H1 (cell line): ENCODE results near the gene ATAD3B. TPM values are rescaled to one million over a fixed set of nuclear protein-coding genes. Genes with fewer than 3 reads are reported as not detected.

Experiments used
- CTCF ChIA-PET: fragments of 300-600 bp; sonication (Branson Sonifier 250); formaldehyde crosslinking; loops from one replicate; lab custom pipeline; 2021; ENCODE audit not compliant: partially characterized antibody; lab: Charles Lee
- POLR2A ChIA-PET: fragments of 300-600 bp; sonication (Branson Sonifier 250); formaldehyde crosslinking; loops from one replicate; lab custom pipeline; 2021; ENCODE audit warnings: inconsistent platforms; ENCODE audit not compliant: partially characterized antibody; lab: Charles Lee
- DNase-seq, 2 experiments: peaks; one replicate each; pipeline versions ENCODE4 v3.0.0 to v3.0.0-alpha.2; 2010 to 2022; ENCODE audit warnings: low spot score in 2 of 2, low read depth in 1 of 2, mixed read lengths in 1 of 2
- FAIRE-seq: peaks from 2 replicates; lab custom pipeline; 2011; peaks lifted over from hg19 to GRCh38; lab: Jason Lieb, UNC
- H2AFZ ChIP-seq: 2 replicates; pipeline ENCODE4 v1.8.1; 2012; ENCODE audit warnings: low read length, inconsistent platforms
- H2AK5ac ChIP-seq: 2 replicates; pipeline ENCODE4 v1.6.1; 2013; ENCODE audit warnings: low read depth, low read length
- H2BK120ac ChIP-seq: replicated peaks from 2 replicates; pipeline ENCODE3; 2013; ENCODE audit warnings: low read depth, low read length, inconsistent platforms
- H2BK12ac ChIP-seq: 2 replicates; pipeline ENCODE4 v1.6.1; 2013; ENCODE audit warnings: low read depth, low read length
- H2BK15ac ChIP-seq: 2 replicates; pipeline ENCODE4 v1.6.1; 2013; ENCODE audit warnings: low read length
- H2BK20ac ChIP-seq: 2 replicates; pipeline ENCODE4 v1.6.1; 2013; ENCODE audit warnings: low read length
- H2BK5ac ChIP-seq: 2 replicates; pipeline ENCODE4 v1.6.1; 2013; ENCODE audit warnings: low read depth, low read length
- H3K14ac ChIP-seq: 2 replicates; pipeline ENCODE4 v1.6.1; 2013; ENCODE audit warnings: inconsistent platforms; ENCODE audit not compliant: insufficient read length
- H3K18ac ChIP-seq: 2 replicates; pipeline ENCODE4 v1.6.1; 2013; ENCODE audit warnings: low read length; ENCODE audit errors: extremely low read depth
- H3K23ac ChIP-seq: 2 replicates; pipeline ENCODE4 v1.6.1; 2013; ENCODE audit warnings: inconsistent platforms; ENCODE audit not compliant: insufficient read length
- H3K23me2 ChIP-seq: 2 replicates; pipeline ENCODE4 v1.6.1; 2013; ENCODE audit warnings: low read depth, low read length
- H3K27ac ChIP-seq: 2 replicates; pipeline ENCODE4 v1.6.1; 2011; ENCODE audit warnings: low read depth, low read length, inconsistent platforms
- H3K27me3 ChIP-seq, 4 experiments: replicated peaks in 1 of 4; 1 replicate in 1 of 4; 2 replicates in 3 of 4; pipeline versions ENCODE4 v1.6.1 to v1.8.1; 2011 to 2013; ENCODE audit warnings: low read length in 3 of 4, mild to moderate bottlenecking in 3 of 4, inconsistent platforms in 2 of 4, mixed read lengths in 2 of 4, moderate library complexity in 1 of 4; ENCODE audit not compliant: control insufficient read depth in 3 of 4, insufficient read depth in 3 of 4; ENCODE audit errors: extremely low read depth in 1 of 4
- H3K36me3 ChIP-seq, 4 experiments: 2 replicates each; pipeline versions ENCODE4 v1.6.1 to v1.8.1; 2011 to 2013; ENCODE audit warnings: mild to moderate bottlenecking in 4 of 4, low read length in 3 of 4, moderate library complexity in 2 of 4, control low read depth in 1 of 4, inconsistent platforms in 1 of 4; ENCODE audit not compliant: insufficient read depth in 4 of 4, control insufficient read depth in 2 of 4
- H3K4ac ChIP-seq: replicated peaks from 2 replicates; pipeline ENCODE3; 2013; ENCODE audit warnings: low read length, low read depth, mixed read lengths, inconsistent platforms; ENCODE audit not compliant: insufficient read length
- H3K4me1 ChIP-seq, 4 experiments: replicated peaks in 1 of 4; 1 replicate in 1 of 4; 2 replicates in 3 of 4; pipeline versions ENCODE4 v1.6.1 to v1.8.1; 2011 to 2013; ENCODE audit warnings: low read length in 3 of 4, inconsistent platforms in 2 of 4, mixed read lengths in 1 of 4; ENCODE audit not compliant: insufficient read depth in 4 of 4, control insufficient read depth in 3 of 4
- H3K4me2 ChIP-seq, 2 experiments: 2 replicates each; pipeline versions ENCODE4 v1.6.1 to v1.8.1; 2011 to 2013; ENCODE audit warnings: low read depth in 2 of 2, low read length in 2 of 2, control low read depth in 1 of 2, inconsistent platforms in 1 of 2, mild to moderate bottlenecking in 1 of 2; ENCODE audit not compliant: insufficient read depth in 1 of 2
- H3K4me3 ChIP-seq, 4 experiments: fragments of 200-600, 300-600 bp in 1 of 4; sonication (generic), shearing (Covaris generic), sonication (Bioruptor Twin) in 1 of 4; 2 replicates each; pipeline versions ENCODE4 v1.5.1 to v1.8.1; 2011 to 2016; ENCODE audit warnings: low read length in 4 of 4, low read depth in 3 of 4, control low read depth in 2 of 4, inconsistent platforms in 2 of 4, mild to moderate bottlenecking in 2 of 4, mixed read lengths in 1 of 4, moderate library complexity in 1 of 4; ENCODE audit not compliant: insufficient read depth in 2 of 4; ENCODE audit errors: extremely low read depth in 1 of 4
- H3K56ac ChIP-seq: replicated peaks from 2 replicates; pipeline ENCODE3; 2013; ENCODE audit warnings: low read depth, mild to moderate bottlenecking, mixed read lengths, low read length, inconsistent platforms; ENCODE audit not compliant: insufficient read length
- H3K79me1 ChIP-seq: 2 replicates; pipeline ENCODE4 v1.6.1; 2013; ENCODE audit warnings: low read depth, low read length, control low read depth
- H3K79me2 ChIP-seq, 2 experiments: 2 replicates each; pipeline versions ENCODE4 v1.6.1 to v1.8.1; 2012 to 2013; ENCODE audit warnings: low read length in 2 of 2, mild to moderate bottlenecking in 2 of 2, inconsistent platforms in 1 of 2; ENCODE audit not compliant: insufficient read depth in 2 of 2, control insufficient read depth in 1 of 2
- H3K9ac ChIP-seq, 4 experiments: replicated peaks in 1 of 4; 1 replicate in 1 of 4; 2 replicates in 3 of 4; pipeline versions ENCODE4 v1.6.1 to v1.8.1; 2011 to 2013; ENCODE audit warnings: low read depth in 3 of 4, low read length in 3 of 4, control low read depth in 2 of 4, mild to moderate bottlenecking in 2 of 4, moderate library complexity in 2 of 4, inconsistent platforms in 1 of 4; ENCODE audit errors: extremely low read depth in 1 of 4
- H3K9me3 ChIP-seq, 2 experiments: 2 replicates each; pipeline versions ENCODE4 v1.6.1 to v1.8.1; 2012 to 2013; ENCODE audit warnings: mild to moderate bottlenecking in 2 of 2, moderate library complexity in 2 of 2, control low read depth in 1 of 2, inconsistent platforms in 1 of 2, low read depth in 1 of 2, low read length in 1 of 2, mixed read lengths in 1 of 2; ENCODE audit not compliant: insufficient read depth in 2 of 2
- H4K20me1 ChIP-seq, 2 experiments: replicated peaks in 1 of 2; 2 replicates each; pipeline versions ENCODE3 to v1.8.1; 2011 to 2013; ENCODE audit warnings: inconsistent platforms in 2 of 2, low read length in 2 of 2, mild to moderate bottlenecking in 1 of 2; ENCODE audit not compliant: insufficient read depth in 2 of 2, control insufficient read depth in 1 of 2
- H4K5ac ChIP-seq: 2 replicates; pipeline ENCODE4 v1.6.1; 2013; ENCODE audit warnings: low read length, low read depth, mixed read lengths, inconsistent platforms; ENCODE audit not compliant: insufficient read length
- H4K8ac ChIP-seq: 2 replicates; pipeline ENCODE4 v1.8.0; 2013; ENCODE audit warnings: mild to moderate bottlenecking, moderate library complexity, low read length, inconsistent platforms; ENCODE audit not compliant: insufficient read depth; ENCODE audit errors: extremely low read depth
- H4K91ac ChIP-seq: replicated peaks from 2 replicates; pipeline ENCODE3; 2013; ENCODE audit warnings: low read length, mixed read lengths, inconsistent platforms; ENCODE audit not compliant: insufficient read length
- BACH1 ChIP-seq: IDR thresholded peaks from 2 replicates; pipeline ENCODE4 v1.6.1; 2012; ENCODE audit warnings: low read length, improper control_type of control experiment
- EP300 ChIP-seq, 2 experiments: IDR thresholded peaks; 1 replicate in 1 of 2; 2 replicates in 1 of 2; pipeline ENCODE4 v1.6.1; 2011 to 2012; ENCODE audit warnings: low read depth in 2 of 2, low read length in 2 of 2, mild to moderate bottlenecking in 2 of 2, borderline replicate concordance in 1 of 2, inconsistent platforms in 1 of 2, moderate library complexity in 1 of 2
- FOSL1 ChIP-seq: IDR thresholded peaks from 2 replicates; pipeline ENCODE4 v1.6.1; 2011; ENCODE audit warnings: mild to moderate bottlenecking, low read depth, low read length, moderate library complexity; ENCODE audit not compliant: insufficient read depth
- KDM4A ChIP-seq: IDR thresholded peaks from one replicate; pipeline ENCODE4 v1.7.1; 2012; ENCODE audit warnings: low read depth, mild to moderate bottlenecking, moderate library complexity, low read length, inconsistent platforms; ENCODE audit not compliant: severe bottlenecking
- NRF1 ChIP-seq: IDR thresholded peaks from 2 replicates; pipeline ENCODE4 v1.6.1; 2011; ENCODE audit warnings: mild to moderate bottlenecking, low read depth, low read length, improper control_type of control experiment
- PHF8 ChIP-seq: fragments of 200-600 bp; sonication (generic); conservative IDR thresholded peaks from 2 replicates; pipeline ENCODE4 v1.7.1; 2012; ENCODE audit warnings: low read depth, mild to moderate bottlenecking, inconsistent platforms, low read length, moderate library complexity
- POLR2A ChIP-seq, 2 experiments: IDR thresholded peaks; 1 replicate in 1 of 2; 2 replicates in 1 of 2; pipeline ENCODE4 v1.6.1; 2011; ENCODE audit warnings: low read depth in 2 of 2, low read length in 2 of 2, mild to moderate bottlenecking in 2 of 2; ENCODE audit errors: control extremely low read depth in 1 of 2
- RAD21 ChIP-seq, 2 experiments: IDR thresholded peaks in 1 of 2; conservative IDR thresholded peaks in 1 of 2; 2 replicates each; pipeline ENCODE4 v1.6.1; 2011; ENCODE audit warnings: low read depth in 2 of 2, low read length in 2 of 2, improper control_type of control experiment in 1 of 2, inconsistent platforms in 1 of 2, mild to moderate bottlenecking in 1 of 2, moderate library complexity in 1 of 2
- SIN3A ChIP-seq, 2 experiments: IDR thresholded peaks in 1 of 2; conservative IDR thresholded peaks in 1 of 2; 2 replicates each; pipeline ENCODE4 v1.6.1; 2011 to 2012; ENCODE audit warnings: low read length in 2 of 2, improper control_type of control experiment in 1 of 2, low read depth in 1 of 2, mild to moderate bottlenecking in 1 of 2
- SP4 ChIP-seq: IDR thresholded peaks from 2 replicates; pipeline ENCODE4 v1.6.1; 2012; ENCODE audit warnings: low read length, inconsistent platforms
- SRF ChIP-seq: IDR thresholded peaks from 2 replicates; pipeline ENCODE4 v1.6.1; 2011; ENCODE audit warnings: mild to moderate bottlenecking, low read depth, low read length, moderate library complexity
- WGBS, 2 experiments: shearing (Covaris generic) in 1 of 2; methylation state at CpG; one replicate each; pipeline versions ENCODE4 v1.1.6 to v1.1.7; 2013 to 2015; ENCODE audit warnings: low lambda C conversion rate in 2 of 2, mixed read lengths in 2 of 2, inconsistent platforms in 1 of 2, low coverage in 1 of 2, missing lambda C conversion rate in 1 of 2; ENCODE audit not compliant: insufficient replicate concordance in 2 of 2, insufficient coverage in 1 of 2, insufficient read length in 1 of 2; ENCODE audit errors: extremely low coverage in 1 of 2, missing lambda C conversion rate in 1 of 2; 5-methylcytosine and 5-hydroxymethylcytosine counted together
- polyA plus RNA-seq, 7 experiments: library from polyadenylated mRNA; depleted of rRNA in 3 of 7; stranded (reverse) in 5 of 7; unstranded in 2 of 7; fragments of >200 nt in 5 of 7; fragments of 200-250 nt in 2 of 7; gene quantifications; 1 replicate in 5 of 7; 2 replicates in 1 of 7; 4 replicates in 1 of 7; pipeline versions ENCODE4 v1.2.1 to v1.2.3, GENCODE V29; 2011 to 2013; ENCODE audit warnings: missing spikeins in 2 of 7, mixed read lengths in 2 of 7
- total RNA-seq: library from RNA; stranded (reverse); fragmentation: NEBNext Ultra II Directional; extraction: Animal tissue kit (Norgen Biotek cat#: 25700); gene quantifications from 2 replicates; pipeline ENCODE4 v1.2.1, GENCODE V29; 2021

ATAD3B gene
- total and polyA plus RNA-seq, 2 of the 8 experiments (the other 6 are each of a cell fraction or from before 2014, with no cell fraction given): 31.3 to 63.0 TPM

GRCh38 chr1:1511533-1512285, 40.1 kb downstream of the ATAD3B start, which contains the start of gene ATAD3A:
Gene ATAD3A, plus strand, starts transcription at chr1:1512162. Its CDS starts 107 bp downstream, at chr1:1512269.
- Histone ChIP-seq H4K91ac (peak within 1 kb of the TSS; percentile 54), H2BK15ac (no peak within 1 kb of the TSS), H3K79me1 (no peaks in the 10 kb centered on the region), H3K4ac (no peak within 1 kb of the TSS), H2AK5ac (no peak within 1 kb of the TSS), H2BK5ac (no peak within 1 kb of the TSS), H3K27ac (peak within 1 kb of the TSS; percentile 85), H4K5ac (peak within 1 kb of the TSS; percentile 93), H2BK120ac (no peak within 1 kb of the TSS), H3K23ac (no peak within 1 kb of the TSS), H3K18ac (peak within 1 kb of the TSS; percentile 38; the same call in 1 of the 2 replicates), H3K56ac (peak within 1 kb of the TSS; percentile 52), H3K9me3 (no peaks in the 10 kb centered on the region), H3K27me3 (no peaks in the 10 kb centered on the region), H3K9ac (peak within 1 kb of the TSS; percentile 51 to 88 (median 85)), H3K4me1 (no peaks in the 10 kb centered on the region; a peak in 1 of 7 replicates), H3K23me2 (peaks cover 2% of the 10 kb centered on the region; the same call in 1 of the 2 replicates), H4K8ac (peak within 1 kb of the TSS; percentile 93), H3K36me3 (no peaks in the 10 kb centered on the region), H3K79me2 (peaks cover 0 to 2% of the 10 kb centered on the region in 2 experiments; a peak in 1 of 4 replicates), H2BK12ac (no peak within 1 kb of the TSS), H2AFZ (peak within 1 kb of the TSS; percentile 14; the same call in 1 of the 2 replicates), H2BK20ac (no peak within 1 kb of the TSS), H3K14ac (no peak within 1 kb of the TSS), H3K4me3 (peak within 1 kb of the TSS; percentile 61 to 82 (median 76)), H4K20me1 (peaks cover 0 to 2% of the 10 kb centered on the region in 2 experiments), H3K4me2 (peak within 1 kb of the TSS; percentile 70 to 78)
- WGBS, 2 experiments: 1% methylated on average over 74 of the region's 99 CpGs; no CpG with 5 or more reads in 1 of the 2 experiments
- no peak for FAIRE-seq
- peak; percentile 85 to 97 for DNase-seq
- ChIA-PET CTCF (no interaction called here), POLR2A (interaction anchor here (0.6 to 1.6 kb wide), 7 partner anchors 12 to 201 kb away, joined by 3 to 5 read pairs (median 3); partner anchors contain the start of gene MRPL20)
- TF ChIP-seq PHF8 (peak; percentile 69), BACH1 (peak; percentile 91), NRF1 (peak; percentile 71), SRF (peak; percentile 72), FOSL1 (no peak), SIN3A (conservative IDR thresholded peaks at IDR 0.05 in 1 of 2, IDR thresholded peaks at IDR 0.05 in 1 of 2; ENCODE audit: low read depth in 1 of 2, low read length in 2 of 2) (peak; percentile 96), POLR2A (IDR thresholded peaks at IDR 0.05; ENCODE audit: control extremely low read depth in 1 of 2, low read depth in 2 of 2, low read length in 2 of 2) (peak in 1 of 2 experiments; percentile 86; a peak in 2 of 3 replicates), KDM4A (peak; percentile 60), RAD21 (IDR thresholded peaks at IDR 0.05 in 1 of 2, conservative IDR thresholded peaks at IDR 0.05 in 1 of 2; ENCODE audit: low read depth in 2 of 2, low read length in 2 of 2) (no peak), SP4 (no peak), EP300 (IDR thresholded peaks at IDR 0.05; ENCODE audit: borderline replicate concordance in 1 of 2, low read depth in 2 of 2, low read length in 2 of 2) (no peak)
